Central memory CD8-positive, alpha-beta T cell (primary cell): ENCODE results near the gene OR5M11.

Experiments used
- ATAC-seq: fragments of 150-1000 bp; cut with Tn5 transposase; replicated peaks from 2 replicates; pipeline ENCODE4 v1.10.0; 2022; ENCODE audit warnings: mild to moderate bottlenecking, moderate FRiP score, moderate number of reproducible peaks; ENCODE audit not compliant: poor library complexity, severe bottlenecking; ENCODE audit errors: extremely low read depth
- DNase-seq, 2 donors: peaks; one replicate each; pipeline ENCODE4 v3.0.0; 2021; ENCODE audit warnings: low spot score in 2 of 2
- H3K27ac Mint-ChIP-seq: one replicate; pipeline ENCODE4 v1.8.0; 2022; ENCODE audit warnings: low read depth, mild to moderate bottlenecking, moderate library complexity, mixed read lengths
- H3K27me3 Mint-ChIP-seq: one replicate; pipeline ENCODE4 v1.8.0; 2022; ENCODE audit warnings: mixed read lengths
- H3K36me3 Mint-ChIP-seq: one replicate; pipeline ENCODE4 v1.8.0; 2022; ENCODE audit warnings: mild to moderate bottlenecking, moderate library complexity, mixed read lengths; ENCODE audit not compliant: insufficient read depth
- H3K4me1 Mint-ChIP-seq: one replicate; pipeline ENCODE4 v1.8.0; 2022; ENCODE audit warnings: mixed read lengths
- H3K4me3 Mint-ChIP-seq: one replicate; pipeline ENCODE4 v1.8.0; 2022; ENCODE audit warnings: mild to moderate bottlenecking, moderate library complexity, mixed read lengths
- H3K9me3 Mint-ChIP-seq: one replicate; pipeline ENCODE4 v1.8.0; 2022; ENCODE audit warnings: mixed read lengths

The OR5M11 gene

GRCh38 chr11:56495117-56495516 lies 47.9 kb downstream of the OR5M11 start:
- no peak for ATAC-seq
- no peaks in the 10 kb centered on the region for H3K27me3 Mint-ChIP-seq
- H3K27ac Mint-ChIP-seq, result no peak overlapping the region
- DNase-seq, result no peak
- no peaks in the 10 kb centered on the region for H3K4me1 Mint-ChIP-seq
- H3K9me3 Mint-ChIP-seq, result peaks cover 19% of the 10 kb centered on the region
- H3K4me3 Mint-ChIP-seq, result no peak overlapping the region
- peaks cover 2% of the 10 kb centered on the region for H3K36me3 Mint-ChIP-seq
